ENCODE results near the gene CDK11A.

Gene CDK11A

GRCh38 chr1:1759456-1760344, 35.5 kb upstream of the CDK11A start:
- DNase-seq (ENCODE audit: low read depth), result no peak
- Histone ChIP-seq H3K9ac (ENCODE audit: low read length) (no peak overlapping the region), H3K27me3 (replicated peaks; ENCODE audit: control insufficient read depth, insufficient read depth, low read length) (no peaks in the 10 kb centered on the region), H3K9me3 (ENCODE audit: control insufficient read depth, low read length) (no peaks in the 10 kb centered on the region), H3K4me1 (ENCODE audit: control insufficient read depth, insufficient read depth, low read length) (peaks cover 24% of the 10 kb centered on the region), H3K36me3 (ENCODE audit: control insufficient read depth, insufficient read depth, low read length, severe bottlenecking) (peaks cover 80% of the 10 kb centered on the region), H3K4me3 (ENCODE audit: low read length) (no peak overlapping the region)

DNA sequence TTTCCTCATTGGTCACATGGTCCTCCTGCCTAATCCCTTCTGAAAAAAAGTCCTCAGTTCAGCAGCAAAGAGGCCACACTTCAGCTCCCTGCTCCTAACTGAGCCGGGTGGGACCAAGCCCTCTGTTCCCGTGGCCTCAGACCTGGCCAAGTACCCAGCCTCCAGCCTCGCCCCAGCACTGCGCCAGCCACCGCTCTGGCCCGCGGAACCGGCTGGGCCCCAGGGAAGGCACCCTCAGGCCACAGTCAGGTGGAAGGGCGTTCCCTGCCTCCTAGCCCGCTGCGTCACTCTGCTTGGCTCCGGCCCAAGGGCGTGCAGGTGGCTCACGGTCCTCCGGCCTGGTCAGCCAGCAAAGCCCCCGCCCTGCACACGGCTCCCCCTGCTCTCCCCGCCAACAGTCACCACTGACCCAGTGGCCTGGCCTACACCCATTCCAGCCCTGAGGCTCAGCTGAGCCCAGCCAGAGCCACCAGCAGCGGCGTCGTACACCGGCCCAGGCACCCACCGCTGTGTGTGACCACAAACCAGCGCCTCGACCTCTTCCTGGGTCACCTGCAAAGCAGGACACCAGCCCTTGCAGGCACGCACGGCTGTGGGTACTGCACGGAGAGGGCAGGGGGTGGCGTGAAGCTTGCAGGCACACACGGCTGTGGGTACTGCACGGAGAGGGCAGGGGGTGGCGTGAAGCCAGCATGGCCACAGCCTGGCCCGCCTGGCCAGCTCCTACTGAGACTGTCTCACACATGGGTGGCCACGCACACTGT, 34.7 kb upstream of the CDK11A start:
- no peak overlapping the region for H3K9ac ChIP-seq (ENCODE audit: low read length)
- no peaks in the 10 kb centered on the region for H3K27me3 ChIP-seq (replicated peaks; ENCODE audit: control insufficient read depth, insufficient read depth, low read length)
- DNase-seq (ENCODE audit: low read depth), result no peak
- H3K36me3 ChIP-seq (ENCODE audit: control insufficient read depth, insufficient read depth, low read length, severe bottlenecking), result peaks cover 80% of the 10 kb centered on the region
- H3K9me3 ChIP-seq (ENCODE audit: control insufficient read depth, low read length), result no peaks in the 10 kb centered on the region
- peaks cover 18% of the 10 kb centered on the region for H3K4me1 ChIP-seq (ENCODE audit: control insufficient read depth, insufficient read depth, low read length)
- H3K4me3 ChIP-seq (ENCODE audit: low read length), result no peak overlapping the region

GRCh38 chr1:1758059-1758621, 34.0 kb upstream of the CDK11A start:
- Histone ChIP-seq H3K27me3 (replicated peaks; ENCODE audit: control insufficient read depth, insufficient read depth, low read length) (no peaks in the 10 kb centered on the region), H3K4me1 (ENCODE audit: control insufficient read depth, insufficient read depth, low read length) (peaks cover 14% of the 10 kb centered on the region), H3K9ac (ENCODE audit: low read length) (no peak overlapping the region), H3K4me3 (ENCODE audit: low read length) (no peak overlapping the region), H3K36me3 (ENCODE audit: control insufficient read depth, insufficient read depth, low read length, severe bottlenecking) (peaks cover 82% of the 10 kb centered on the region), H3K9me3 (ENCODE audit: control insufficient read depth, low read length) (no peaks in the 10 kb centered on the region)
- no peak for DNase-seq (ENCODE audit: low read depth)

GRCh38 chr1:1757422-1758058, 33.4 kb upstream of the CDK11A start:
- Histone ChIP-seq H3K36me3 (ENCODE audit: control insufficient read depth, insufficient read depth, low read length, severe bottlenecking) (peaks cover 87% of the 10 kb centered on the region), H3K9ac (ENCODE audit: low read length) (no peak overlapping the region), H3K9me3 (ENCODE audit: control insufficient read depth, low read length) (no peaks in the 10 kb centered on the region), H3K27me3 (replicated peaks; ENCODE audit: control insufficient read depth, insufficient read depth, low read length) (no peaks in the 10 kb centered on the region), H3K4me1 (ENCODE audit: control insufficient read depth, insufficient read depth, low read length) (peaks cover 14% of the 10 kb centered on the region), H3K4me3 (ENCODE audit: low read length) (no peak overlapping the region)
- DNase-seq (ENCODE audit: low read depth), result no peak

- H3K27me3 ChIP-seq (replicated peaks; ENCODE audit: control insufficient read depth, insufficient read depth, low read length), result no peaks in the 10 kb centered on the region
- no peaks in the 10 kb centered on the region for H3K9me3 ChIP-seq (ENCODE audit: control insufficient read depth, low read length)
- no peak overlapping the region for H3K4me3 ChIP-seq (ENCODE audit: low read length)
- H3K36me3 ChIP-seq (ENCODE audit: control insufficient read depth, insufficient read depth, low read length, severe bottlenecking), result peaks cover 88% of the 10 kb centered on the region
- no peak overlapping the region for H3K9ac ChIP-seq (ENCODE audit: low read length)
- H3K4me1 ChIP-seq (ENCODE audit: control insufficient read depth, insufficient read depth, low read length), result peaks cover 14% of the 10 kb centered on the region
- DNase-seq (ENCODE audit: low read depth), result no peak
Observed at GRCh38 chr1:1756661-1757421, 32.7 kb upstream of the CDK11A start.

DNA sequence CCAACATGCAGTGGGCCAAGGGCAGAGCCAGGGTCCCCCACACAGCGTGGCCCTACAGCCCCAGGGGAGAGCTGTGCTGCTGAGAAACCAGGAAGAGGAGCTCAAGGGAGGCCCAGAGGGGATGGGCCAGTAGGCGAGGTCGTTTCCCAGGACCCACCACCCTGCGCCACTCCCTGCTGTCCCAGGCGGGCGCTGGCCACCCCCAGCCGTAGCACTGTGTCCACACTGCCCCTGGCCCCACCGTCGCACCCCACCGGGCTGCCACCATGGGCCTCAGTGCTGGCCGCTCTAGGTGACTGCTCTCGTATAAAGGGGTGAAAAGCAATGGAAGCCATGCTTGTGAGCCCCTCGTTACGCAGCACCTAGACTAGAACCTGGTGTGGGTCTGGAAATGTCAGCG, 31.7 kb upstream of the CDK11A start:
- H3K9me3 ChIP-seq (ENCODE audit: control insufficient read depth, low read length), result no peaks in the 10 kb centered on the region
- no peaks in the 10 kb centered on the region for H3K27me3 ChIP-seq (replicated peaks; ENCODE audit: control insufficient read depth, insufficient read depth, low read length)
- no peak overlapping the region for H3K4me3 ChIP-seq (ENCODE audit: low read length)
- no peak overlapping the region for H3K9ac ChIP-seq (ENCODE audit: low read length)
- DNase-seq (ENCODE audit: low read depth), result no peak
- peaks cover 14% of the 10 kb centered on the region for H3K4me1 ChIP-seq (ENCODE audit: control insufficient read depth, insufficient read depth, low read length)
- peaks cover 78% of the 10 kb centered on the region for H3K36me3 ChIP-seq (ENCODE audit: control insufficient read depth, insufficient read depth, low read length, severe bottlenecking)

GRCh38 chr1:1755426-1755825, 31.3 kb upstream of the CDK11A start:
- H3K9me3 ChIP-seq (ENCODE audit: control insufficient read depth, low read length), result no peaks in the 10 kb centered on the region
- H3K36me3 ChIP-seq (ENCODE audit: control insufficient read depth, insufficient read depth, low read length, severe bottlenecking), result peaks cover 74% of the 10 kb centered on the region
- H3K9ac ChIP-seq (ENCODE audit: low read length), result no peak overlapping the region
- no peak for DNase-seq (ENCODE audit: low read depth)
- H3K4me1 ChIP-seq (ENCODE audit: control insufficient read depth, insufficient read depth, low read length), result peaks cover 14% of the 10 kb centered on the region
- H3K4me3 ChIP-seq (ENCODE audit: low read length), result no peak overlapping the region
- no peaks in the 10 kb centered on the region for H3K27me3 ChIP-seq (replicated peaks; ENCODE audit: control insufficient read depth, insufficient read depth, low read length)

GRCh38 chr1:1754051-1754815, 30.1 kb upstream of the CDK11A start:
- H3K4me3 ChIP-seq (ENCODE audit: low read length), result no peak overlapping the region
- H3K36me3 ChIP-seq (ENCODE audit: control insufficient read depth, insufficient read depth, low read length, severe bottlenecking), result peaks cover 62% of the 10 kb centered on the region
- H3K4me1 ChIP-seq (ENCODE audit: control insufficient read depth, insufficient read depth, low read length), result peaks cover 14% of the 10 kb centered on the region
- H3K9me3 ChIP-seq (ENCODE audit: control insufficient read depth, low read length), result no peaks in the 10 kb centered on the region
- no peak overlapping the region for H3K9ac ChIP-seq (ENCODE audit: low read length)
- H3K27me3 ChIP-seq (replicated peaks; ENCODE audit: control insufficient read depth, insufficient read depth, low read length), result no peaks in the 10 kb centered on the region
- no peak for DNase-seq (ENCODE audit: low read depth)

DNA sequence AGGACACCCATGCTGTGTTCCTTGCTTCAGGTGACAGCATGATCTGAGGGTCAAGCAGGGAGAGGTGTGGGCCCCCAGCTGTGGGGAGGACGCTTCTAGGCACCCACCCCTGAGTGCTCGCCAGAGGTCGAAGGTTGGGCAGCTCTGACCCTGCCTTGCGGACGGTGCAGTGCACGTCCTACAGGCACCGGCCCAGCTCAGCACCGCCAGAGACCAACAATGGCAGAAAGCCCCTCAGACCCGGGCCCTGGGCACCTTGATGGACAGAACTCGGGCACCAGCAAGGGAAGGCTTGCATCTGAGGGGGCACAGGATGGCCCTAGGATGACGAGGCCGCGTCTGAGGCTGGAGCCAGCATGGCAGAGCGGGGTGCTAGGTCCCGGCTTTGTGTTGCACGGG, 29.4 kb upstream of the CDK11A start:
- Histone ChIP-seq H3K9me3 (ENCODE audit: control insufficient read depth, low read length) (no peaks in the 10 kb centered on the region), H3K9ac (ENCODE audit: low read length) (no peak overlapping the region)
- DNase-seq (ENCODE audit: low read depth), result no peak

More for the DNA sequence above, 29.4 kb upstream of the CDK11A start:
- peaks cover 57% of the 10 kb centered on the region for H3K36me3 ChIP-seq (ENCODE audit: control insufficient read depth, insufficient read depth, low read length, severe bottlenecking)
- H3K4me3 ChIP-seq (ENCODE audit: low read length), result no peak overlapping the region
- peaks cover 8% of the 10 kb centered on the region for H3K4me1 ChIP-seq (ENCODE audit: control insufficient read depth, insufficient read depth, low read length)
- no peaks in the 10 kb centered on the region for H3K27me3 ChIP-seq (replicated peaks; ENCODE audit: control insufficient read depth, insufficient read depth, low read length)
